GM21576 (cell line): ENCODE measurements around the gene ABLIM1.

ENCODE experiments used
- ATAC-seq: cut with Tn5 transposase; IDR thresholded peaks from one replicate; pipeline ENCODE4 v1.9.1; 2021; ENCODE audit warnings: mild to moderate bottlenecking, moderate library complexity; ENCODE audit not compliant: unreplicated experiment

Gene ABLIM1

GRCh38 chr10:114593240-114593792, 64.8 kb downstream of the ABLIM1 start:
- ATAC-seq: no peak

GRCh38 chr10:114590993-114591392, 67.1 kb downstream of the ABLIM1 start:
- ATAC-seq: no peak

- no peak for ATAC-seq
Measured at GRCh38 chr10:114584419-114584818, 73.7 kb downstream of the ABLIM1 start.

- no peak for ATAC-seq
Measured at GRCh38 chr10:114581071-114581470, 77.0 kb downstream of the ABLIM1 start.

- no peak for ATAC-seq
Measured at GRCh38 chr10:114577133-114577532, 80.9 kb downstream of the ABLIM1 start.

GRCh38 chr10:114576716-114577115, 81.4 kb downstream of the ABLIM1 start:
- no peak for ATAC-seq

GRCh38 chr10:114576132-114576487, 82.0 kb downstream of the ABLIM1 start:
- no peak for ATAC-seq

- ATAC-seq: no peak
Measured at GRCh38 chr10:114575417-114576131, 82.5 kb downstream of the ABLIM1 start.

- no peak for ATAC-seq
Measured at GRCh38 chr10:114573330-114574045, 84.6 kb downstream of the ABLIM1 start.

- no peak for ATAC-seq
Measured at GRCh38 chr10:114571316-114571999, 86.6 kb downstream of the ABLIM1 start.

- no peak for ATAC-seq
Measured at GRCh38 chr10:114566064-114566463, 92.0 kb downstream of the ABLIM1 start.

GRCh38 chr10:114565066-114565465, 93.0 kb downstream of the ABLIM1 start:
- no peak for ATAC-seq

GRCh38 chr10:114561008-114561523, 97.0 kb downstream of the ABLIM1 start:
- no peak for ATAC-seq

- no peak for ATAC-seq
Measured at GRCh38 chr10:114560144-114560543, 97.9 kb downstream of the ABLIM1 start.

GRCh38 chr10:114559636-114560035, 98.4 kb downstream of the ABLIM1 start:
- no peak for ATAC-seq

- ATAC-seq: no peak
Measured at GRCh38 chr10:114557854-114558253, 100.2 kb downstream of the ABLIM1 start.

- no peak for ATAC-seq
Measured at GRCh38 chr10:114556236-114557122, 101.6 kb downstream of the ABLIM1 start.

- no peak for ATAC-seq
Measured at GRCh38 chr10:114553436-114553835, 104.6 kb downstream of the ABLIM1 start.

- no peak for ATAC-seq
Measured at GRCh38 chr10:114552050-114552449, 106.0 kb downstream of the ABLIM1 start.

GRCh38 chr10:114551636-114551972, 106.5 kb downstream of the ABLIM1 start:
- no peak for ATAC-seq
